Measurements from ENCODE around the gene SYT12.
"Not testable (repeated sequence)": the region's sequence is repeated elsewhere in the genome, so short reads cannot be mapped to it uniquely, and the experiment has no call there.

The SYT12 gene, protein sequence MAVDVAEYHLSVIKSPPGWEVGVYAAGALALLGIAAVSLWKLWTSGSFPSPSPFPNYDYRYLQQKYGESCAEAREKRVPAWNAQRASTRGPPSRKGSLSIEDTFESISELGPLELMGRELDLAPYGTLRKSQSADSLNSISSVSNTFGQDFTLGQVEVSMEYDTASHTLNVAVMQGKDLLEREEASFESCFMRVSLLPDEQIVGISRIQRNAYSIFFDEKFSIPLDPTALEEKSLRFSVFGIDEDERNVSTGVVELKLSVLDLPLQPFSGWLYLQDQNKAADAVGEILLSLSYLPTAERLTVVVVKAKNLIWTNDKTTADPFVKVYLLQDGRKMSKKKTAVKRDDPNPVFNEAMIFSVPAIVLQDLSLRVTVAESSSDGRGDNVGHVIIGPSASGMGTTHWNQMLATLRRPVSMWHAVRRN
- total RNA-seq: 0 to 0.39 (median 0) reads per million in 3 experiments

DNA sequence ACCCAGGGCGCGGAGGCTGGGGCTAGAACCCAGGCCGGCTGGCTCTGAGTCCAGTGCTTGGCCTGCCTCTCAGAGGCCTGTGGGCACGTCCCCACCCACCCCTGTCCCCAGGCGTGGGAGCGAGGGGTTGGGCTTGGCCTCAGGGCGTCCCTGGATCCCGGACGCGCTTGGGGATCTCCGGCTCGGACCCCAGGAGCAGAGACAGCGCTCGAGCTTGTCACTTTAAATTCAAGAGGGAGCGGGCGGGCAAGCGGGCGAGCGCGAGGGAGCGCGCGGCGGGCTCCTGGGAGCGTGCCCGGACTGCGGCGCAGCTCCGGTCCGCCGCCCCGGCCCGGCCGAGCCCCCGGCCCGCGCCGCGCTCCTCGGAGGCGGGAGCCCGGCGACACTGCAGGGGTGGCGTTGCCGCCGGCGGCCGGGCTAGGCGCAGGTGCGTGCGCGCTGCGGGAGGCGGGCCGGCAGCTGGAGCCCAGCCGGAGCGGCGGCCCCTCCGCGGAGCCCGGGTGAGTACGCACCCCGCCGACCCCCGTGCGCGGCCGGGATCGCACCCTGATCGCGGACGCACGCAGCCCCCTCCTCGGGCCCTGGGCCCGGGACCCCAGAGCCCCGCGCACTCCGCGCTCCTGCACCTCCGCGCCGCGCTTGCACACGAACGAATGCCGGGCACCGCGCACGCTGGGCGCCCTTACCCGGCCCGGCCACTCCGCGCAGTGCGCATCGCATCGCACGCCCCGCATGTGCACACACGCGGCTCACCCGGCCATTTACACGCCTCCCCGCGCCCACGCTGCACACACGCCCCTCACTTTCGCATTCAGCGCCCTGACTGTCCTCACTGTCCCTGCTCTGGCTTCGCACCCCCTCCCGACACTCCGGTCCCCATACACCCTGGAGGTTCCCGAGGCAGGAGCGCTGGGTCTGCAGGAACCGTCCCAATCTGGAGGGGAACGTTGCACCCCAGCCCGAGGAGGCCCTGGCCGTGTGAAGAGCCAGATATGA lies at the start of gene SYT12:
Gene SYT12, plus strand, starts transcription at position 174 of the 996 bp plus-strand sequence. CDS start 7,011 bp downstream, outside the sequence.
- DNase-seq: no peak

DNA sequence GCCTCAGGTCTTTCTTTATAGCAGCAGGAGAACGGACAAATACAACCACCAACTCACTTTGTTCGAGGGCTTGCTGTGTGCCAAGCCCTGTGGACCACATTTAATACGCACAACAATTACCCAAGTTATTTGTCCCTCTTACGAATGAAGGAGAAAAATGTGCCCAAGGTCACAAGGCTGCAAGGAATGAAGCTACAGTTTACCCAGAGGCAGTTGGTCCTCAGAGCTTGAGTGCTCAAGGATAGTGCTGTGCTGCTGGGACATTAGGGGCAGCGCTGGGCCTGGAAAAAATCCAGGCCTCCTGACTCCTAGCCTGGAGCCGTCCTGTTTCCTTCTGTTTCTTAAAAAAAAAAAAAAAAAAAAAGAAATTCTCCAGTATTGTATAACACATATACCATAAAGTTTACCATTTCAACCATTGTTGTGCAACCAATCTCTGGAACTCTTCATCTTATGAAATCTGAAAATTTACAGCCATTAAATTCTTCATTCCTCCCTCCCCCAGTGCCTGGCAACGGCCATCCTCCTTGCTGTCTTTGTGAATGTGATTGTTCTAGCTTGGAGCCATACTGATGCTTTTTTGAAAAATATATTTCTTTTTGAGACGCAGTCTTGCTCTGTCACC lies 48.9 kb upstream of the SYT12 start:
- DNase-seq: no peak

DNA sequence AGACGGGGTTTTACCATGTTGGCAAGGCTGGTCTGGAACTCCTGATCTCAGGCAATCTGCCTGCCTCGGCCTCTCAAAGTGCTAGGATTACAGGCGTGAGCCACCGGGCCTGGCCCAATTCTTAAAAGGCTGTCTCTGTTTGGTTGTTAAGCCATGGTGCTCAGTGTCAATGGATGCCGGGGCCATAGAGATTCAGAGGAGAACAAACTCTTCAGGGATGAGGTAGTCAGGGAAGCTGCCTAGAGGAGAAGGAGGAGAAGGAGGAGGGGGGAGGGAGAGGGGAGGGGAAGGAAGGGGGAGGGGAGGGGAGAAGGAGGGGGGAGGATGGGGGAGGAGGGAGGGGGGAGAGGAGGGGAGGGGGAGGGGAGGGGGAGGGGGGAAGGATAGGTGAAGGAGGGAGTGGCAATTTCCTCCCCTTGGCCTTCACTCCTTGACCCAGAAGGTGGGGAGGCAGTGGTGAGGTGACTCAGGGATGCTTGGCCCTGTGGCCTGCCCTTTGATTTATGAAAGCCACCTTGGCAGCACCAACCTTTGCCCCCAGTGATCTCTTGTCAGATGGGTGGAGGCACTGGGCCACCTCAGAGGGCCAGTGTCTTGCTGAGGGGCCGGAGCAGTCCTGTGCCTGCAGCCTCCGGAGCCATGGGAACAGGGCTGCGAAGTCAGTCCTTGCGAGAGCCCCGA lies 48.1 kb upstream of the SYT12 start, which contains the start of gene C11orf86:
Gene C11orf86, plus strand, starts transcription at position 581 of the 681 bp plus-strand sequence. Its CDS starts 59 bp downstream, at position 640.
- DNase-seq: no peak

DNA sequence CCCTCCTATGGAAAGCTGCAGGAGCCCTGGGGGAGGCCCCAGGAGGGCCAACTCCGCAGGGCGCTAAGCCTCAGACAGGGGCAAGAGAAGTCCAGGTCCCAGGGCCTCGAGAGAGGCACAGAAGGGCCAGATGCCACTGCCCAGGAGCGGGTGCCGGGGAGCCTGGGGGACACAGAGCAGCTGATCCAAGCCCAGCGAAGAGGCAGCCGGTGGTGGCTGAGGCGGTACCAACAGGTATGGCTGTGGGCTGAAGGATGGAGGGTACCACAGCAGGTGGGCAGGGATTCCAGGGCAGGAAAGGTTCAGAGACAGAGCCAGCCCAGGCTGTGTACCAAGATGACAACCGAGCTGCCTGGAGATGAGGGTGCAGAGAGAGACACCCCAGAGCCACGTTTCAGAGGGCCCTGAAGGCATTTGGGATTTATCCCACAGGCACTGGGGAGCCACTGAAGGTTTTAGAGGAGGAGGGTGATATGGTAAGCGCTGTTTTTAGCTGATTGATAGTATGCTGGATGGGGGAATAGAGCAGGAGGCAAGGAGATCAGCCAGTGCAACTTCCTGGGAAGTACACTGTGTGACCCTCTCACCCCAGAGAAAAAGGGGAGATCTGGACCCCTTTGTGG lies 47.4 kb upstream of the SYT12 start:
- no peak for DNase-seq

DNA sequence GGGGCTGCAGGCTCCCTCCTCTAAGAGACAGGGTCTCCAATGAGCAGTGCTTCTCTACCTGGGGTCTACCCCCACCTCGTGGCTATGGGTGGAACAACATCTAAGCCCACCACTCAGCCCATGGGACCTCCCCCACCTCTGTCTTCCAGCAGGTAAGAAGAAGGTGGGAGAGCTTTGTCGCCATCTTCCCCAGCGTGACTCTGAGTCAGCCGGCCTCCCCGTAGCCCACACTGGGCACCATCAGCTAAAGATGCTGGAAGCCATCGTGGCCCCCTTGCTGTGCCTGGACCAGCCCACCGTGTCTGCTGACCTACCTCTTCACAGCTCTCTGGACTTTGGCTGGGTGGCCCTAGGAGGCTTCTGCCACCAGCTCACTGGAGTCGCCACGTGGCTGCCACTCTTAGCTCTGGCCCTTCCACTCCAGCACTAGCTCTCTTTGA lies 46.9 kb upstream of the SYT12 start:
- no peak for DNase-seq

DNA sequence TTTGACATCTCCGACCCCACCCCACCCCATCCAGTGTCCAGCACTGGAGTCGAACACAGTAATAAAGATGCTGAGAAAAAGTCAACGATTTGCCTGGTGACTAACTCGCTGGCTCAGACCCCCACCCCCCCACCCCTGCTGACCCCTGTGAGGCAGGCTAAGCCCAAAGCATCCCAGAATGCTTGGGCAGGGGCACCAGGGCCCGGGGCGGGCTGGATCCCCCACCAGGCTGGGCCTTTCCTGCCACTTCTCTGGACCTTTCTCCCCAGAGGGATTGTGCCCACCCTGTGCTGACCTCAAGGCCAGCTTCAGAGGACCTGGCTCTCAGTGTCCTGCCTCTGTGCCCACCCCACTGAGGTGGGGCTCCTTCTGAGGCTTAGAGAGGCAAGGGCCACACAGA lies 46.0 kb upstream of the SYT12 start:
- no peak for DNase-seq

DNA sequence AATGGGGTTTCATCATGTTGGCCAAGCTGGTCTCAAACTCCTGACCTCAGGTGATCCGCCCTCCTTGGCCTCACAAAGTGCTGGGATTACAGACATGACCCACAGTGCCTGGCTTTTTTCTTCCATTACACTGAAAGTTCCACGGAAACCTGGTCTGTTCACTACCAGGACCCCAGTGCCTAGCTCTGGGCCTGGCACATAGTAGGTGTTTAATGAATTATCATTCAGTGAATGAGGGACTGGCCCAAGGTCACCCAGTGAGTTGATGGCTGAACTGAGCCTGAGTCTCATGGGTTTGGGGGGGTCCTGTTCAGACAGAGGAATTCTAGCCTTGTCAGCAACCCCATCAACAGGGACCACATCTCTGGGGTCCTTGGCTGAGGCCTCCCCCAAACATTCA lies 44.7 kb upstream of the SYT12 start:
- no peak for DNase-seq

DNA sequence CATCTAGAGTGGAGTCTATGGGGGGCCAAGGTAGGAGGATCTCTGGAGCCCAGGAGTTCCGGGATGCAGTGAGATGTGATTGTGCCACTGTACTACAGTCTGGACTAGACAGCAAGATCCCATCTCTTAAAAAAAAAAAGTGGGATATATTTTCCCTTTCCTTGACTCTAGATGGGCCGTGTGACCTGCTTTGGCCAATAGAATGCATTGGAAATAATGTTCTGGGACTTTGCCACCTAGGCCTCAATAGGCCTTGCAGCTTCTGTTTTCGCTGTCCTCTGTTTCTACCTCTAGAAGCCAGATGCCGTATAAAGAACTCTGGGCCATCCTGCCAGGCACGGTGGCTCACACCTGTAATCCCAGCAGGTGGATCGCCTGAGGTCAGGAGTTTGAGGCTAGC lies 44.2 kb upstream of the SYT12 start:
- DNase-seq: no peak

DNA sequence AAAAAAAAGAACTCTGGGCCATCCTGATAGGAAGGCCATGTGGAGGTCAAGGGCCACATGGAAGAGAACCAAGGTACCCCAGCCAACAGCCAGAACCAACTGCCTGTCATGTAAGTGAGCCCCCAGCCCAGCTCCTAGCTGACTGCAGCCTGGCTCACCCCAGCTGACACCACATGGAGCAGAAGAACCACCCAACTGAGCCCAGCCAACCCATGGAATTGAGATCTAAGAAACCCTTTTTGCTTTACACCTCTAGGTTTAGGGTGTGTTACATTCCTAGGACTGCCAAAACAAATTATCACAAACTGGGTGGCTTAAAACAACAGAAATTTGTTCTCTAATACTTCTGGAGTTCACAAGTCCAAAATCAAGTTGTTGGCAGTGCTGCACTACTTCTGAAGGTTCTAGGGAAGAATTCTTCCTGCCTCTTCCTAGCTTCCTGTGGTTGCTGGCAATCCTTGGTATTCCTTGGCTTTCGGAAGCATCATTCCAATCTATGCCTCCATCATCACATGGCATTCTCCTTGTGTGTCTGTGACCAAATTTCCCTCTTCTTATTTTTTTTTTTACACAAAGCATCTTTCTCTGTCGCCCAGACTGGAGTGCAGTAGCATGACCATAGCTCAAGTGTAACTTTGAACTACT lies 43.5 kb upstream of the SYT12 start:
- DNase-seq: no peak

DNA sequence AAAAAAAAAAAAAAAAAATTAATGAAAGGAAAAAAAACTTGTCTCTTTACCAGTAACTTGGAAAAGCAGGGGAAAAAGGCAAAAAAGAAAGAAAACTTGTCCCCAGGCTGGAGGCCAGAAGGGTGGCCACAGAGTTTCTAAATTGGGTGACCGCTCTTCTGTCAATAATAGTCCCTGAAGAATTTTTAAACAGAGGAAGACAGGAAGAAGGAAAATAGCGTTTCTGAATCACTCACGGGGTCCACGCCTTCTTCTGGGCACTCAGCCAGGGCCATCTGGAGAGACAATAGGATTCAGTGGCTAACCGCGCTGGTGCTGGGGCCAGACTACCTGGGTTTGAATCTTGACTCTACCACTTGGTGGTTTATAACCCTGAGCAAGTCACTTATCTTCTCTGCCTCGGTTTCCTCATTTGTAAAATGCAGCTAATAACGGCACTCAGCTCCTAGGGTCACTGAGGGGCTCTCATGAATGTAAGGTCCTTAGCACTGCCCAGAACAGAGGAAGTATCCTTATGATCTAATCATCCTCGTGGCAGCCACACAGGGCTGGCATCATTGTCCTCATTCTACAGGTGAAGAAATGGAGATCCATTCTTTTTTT lies 40.9 kb upstream of the SYT12 start:
- DNase-seq: no peak

DNA sequence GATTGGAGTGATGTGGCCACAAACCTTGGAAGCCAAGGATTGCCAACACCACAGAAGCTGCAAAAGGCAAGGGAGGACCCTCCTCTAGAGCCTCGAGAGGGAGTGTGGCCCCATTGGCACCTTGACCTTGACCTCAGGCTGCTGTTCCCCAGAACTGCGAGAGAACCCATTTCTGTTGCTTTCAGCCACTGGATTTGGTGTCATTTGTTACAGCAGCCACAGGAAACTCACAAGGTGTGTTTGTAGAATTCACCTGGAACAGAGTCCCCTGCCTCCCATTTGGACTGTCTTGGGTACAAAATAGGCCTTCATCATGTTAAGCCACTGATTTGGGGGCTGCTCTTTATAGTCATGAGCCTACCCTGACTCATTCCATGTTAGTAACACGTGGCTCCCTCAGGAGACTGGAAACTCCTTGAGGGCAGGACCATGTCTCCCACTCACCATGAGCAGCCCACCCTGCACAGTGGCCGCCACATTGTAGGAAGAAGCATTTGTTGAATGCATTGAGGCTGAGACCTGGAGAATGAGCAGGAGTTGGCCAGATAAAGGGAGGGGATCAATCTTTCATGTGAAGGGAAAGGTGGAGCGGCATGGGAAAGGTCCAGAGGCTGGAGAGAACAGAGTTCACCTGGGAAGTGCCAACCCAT lies 39.5 kb upstream of the SYT12 start:
- no peak for DNase-seq

DNA sequence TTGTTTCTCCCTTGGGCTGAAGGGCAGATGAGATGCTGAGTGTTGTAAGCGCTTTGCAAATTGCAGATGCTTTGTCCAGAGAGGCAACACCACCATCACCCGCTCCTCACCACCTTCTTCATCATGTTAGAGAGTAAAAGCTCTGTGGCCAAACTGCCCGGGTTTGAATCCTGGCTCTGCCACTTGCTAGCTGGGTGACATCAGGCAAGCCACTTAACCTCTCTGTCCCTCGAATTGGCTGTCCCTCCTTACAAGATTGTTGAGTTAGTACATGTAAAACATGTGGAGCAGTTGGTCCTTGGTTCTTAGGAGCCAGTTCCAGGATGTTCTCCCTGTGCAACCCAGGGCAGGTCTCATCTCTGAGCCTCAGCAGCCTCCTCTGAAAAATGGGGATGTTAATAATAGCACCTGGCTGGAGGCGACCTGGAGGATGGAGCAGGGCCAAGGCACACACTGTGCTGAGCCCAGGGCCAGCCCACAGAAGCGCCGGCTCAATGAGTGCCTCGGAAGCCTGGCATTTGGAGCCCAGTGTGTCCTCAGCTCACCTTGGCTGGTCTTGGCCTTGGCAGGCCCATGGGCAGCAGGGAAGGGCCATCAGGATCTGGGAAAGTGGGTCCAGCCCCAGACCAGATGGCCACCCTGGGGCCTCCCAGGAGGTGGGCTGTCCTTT lies 37.3 kb upstream of the SYT12 start:
- no peak for DNase-seq

DNA sequence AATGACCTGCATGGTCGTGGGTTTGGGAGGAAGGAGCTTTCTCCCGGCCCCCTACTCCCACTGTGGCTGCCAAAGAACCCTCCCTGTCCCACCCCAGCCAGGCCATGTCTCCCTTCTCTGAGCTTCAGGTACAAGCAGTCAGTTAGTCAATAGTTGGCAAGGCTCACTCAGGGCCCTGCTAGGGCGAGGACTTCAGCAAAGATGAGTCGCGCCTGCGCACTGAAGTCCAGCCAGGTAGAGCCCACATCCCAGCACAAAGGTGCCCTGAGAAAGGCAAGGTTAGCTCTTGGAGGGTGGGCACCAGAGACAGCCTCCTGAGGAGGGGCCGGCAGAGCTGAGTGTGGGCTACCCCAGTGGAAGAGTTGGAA lies 36.8 kb upstream of the SYT12 start:
- DNase-seq: no peak

DNA sequence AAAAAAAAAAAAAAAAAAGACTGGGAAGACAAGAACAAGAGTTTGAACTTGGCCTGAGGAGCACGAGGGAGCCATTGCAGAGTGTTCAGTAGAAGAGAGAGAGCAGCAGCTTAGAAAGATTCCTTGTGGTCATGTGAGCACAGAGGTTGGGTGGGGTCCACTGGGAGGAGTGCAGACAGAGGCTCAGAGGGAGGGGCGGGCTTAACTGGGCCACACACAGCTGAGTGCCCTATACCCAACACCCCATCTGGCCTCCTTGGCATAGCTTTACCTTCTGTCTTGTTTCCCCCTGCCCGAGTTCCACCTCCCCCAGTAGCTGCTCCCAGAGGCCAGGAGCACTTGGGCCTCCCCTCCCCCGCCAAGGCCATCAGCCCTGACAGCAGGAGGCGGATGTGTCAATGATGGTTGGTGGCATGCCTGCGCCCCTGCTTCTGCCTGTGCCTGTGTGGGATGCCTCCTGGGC lies 35.7 kb upstream of the SYT12 start:
- DNase-seq: no peak

DNA sequence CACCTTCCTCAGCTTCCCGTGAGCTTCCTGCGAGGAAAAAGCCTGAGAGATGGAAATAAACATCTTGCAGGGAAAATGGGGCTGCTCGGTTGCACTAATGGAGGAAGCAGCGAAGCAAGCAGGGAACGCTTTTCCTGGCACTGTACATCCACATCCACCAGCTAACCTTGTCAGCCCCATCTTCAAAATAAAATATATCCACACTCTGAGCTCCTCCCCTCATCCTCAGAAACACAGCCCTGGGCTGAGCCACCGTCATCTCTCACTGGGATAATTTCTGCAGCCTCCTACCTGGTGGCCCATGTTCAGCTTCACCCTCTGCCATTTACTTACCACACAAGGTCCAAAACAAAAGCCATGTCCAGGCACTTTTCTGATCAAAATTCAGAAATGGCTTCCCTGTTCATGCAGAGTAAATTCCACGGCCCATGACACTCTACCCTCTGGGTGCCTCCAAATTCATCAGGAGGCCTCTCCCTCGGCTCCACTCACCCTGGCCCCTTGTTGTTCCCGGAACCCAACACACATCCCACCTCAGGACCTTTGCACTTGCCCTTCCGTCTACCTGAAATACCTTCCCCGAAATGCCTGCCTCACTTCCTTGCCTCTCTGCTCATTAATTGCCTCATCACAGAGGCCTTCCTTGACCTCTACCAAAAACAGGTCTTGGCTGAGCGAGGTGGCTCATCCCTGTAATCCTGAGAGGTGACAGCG lies 34.9 kb upstream of the SYT12 start:
- no peak for DNase-seq

DNA sequence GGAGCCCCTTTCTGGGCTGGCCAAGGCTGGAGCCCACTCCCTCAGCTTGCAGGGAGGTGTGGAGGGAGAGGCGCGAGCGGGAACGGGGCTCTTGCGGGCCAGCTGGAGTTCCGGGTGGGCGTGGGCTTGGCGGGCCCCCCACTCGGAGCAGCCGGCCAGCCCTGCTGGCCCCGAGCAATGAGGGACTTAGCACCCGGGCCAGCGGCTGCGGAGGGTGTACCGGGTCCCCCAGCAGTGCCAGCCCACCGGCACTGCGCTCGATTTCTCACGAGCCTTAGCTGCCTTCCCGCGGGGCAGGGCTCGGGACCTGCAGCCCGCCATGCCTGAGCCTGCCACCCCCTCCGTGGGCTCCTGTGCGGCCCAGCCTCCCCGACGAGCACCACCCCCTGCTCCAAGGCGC lies 34.2 kb upstream of the SYT12 start:
- not testable (repeated sequence) for DNase-seq

DNA sequence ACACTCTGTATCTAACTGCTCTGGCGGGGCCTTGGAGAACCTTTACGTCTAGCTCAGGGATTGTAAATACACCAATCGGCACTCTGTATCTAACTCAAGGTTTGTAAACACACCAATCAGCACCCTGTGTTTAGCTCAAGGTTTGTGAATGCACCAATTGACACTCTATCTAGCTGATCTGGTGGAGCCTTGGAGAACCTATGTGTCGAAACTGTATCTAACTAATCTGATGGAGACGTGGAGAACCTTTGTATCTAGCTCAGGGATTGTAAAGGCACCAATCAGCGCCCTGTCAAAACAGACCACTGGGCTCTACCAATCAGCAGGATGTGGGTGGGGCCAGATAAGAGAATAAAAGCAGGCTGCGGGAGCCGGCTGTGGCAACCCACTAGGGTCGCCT lies 33.6 kb upstream of the SYT12 start:
- not testable (repeated sequence) for DNase-seq

DNA sequence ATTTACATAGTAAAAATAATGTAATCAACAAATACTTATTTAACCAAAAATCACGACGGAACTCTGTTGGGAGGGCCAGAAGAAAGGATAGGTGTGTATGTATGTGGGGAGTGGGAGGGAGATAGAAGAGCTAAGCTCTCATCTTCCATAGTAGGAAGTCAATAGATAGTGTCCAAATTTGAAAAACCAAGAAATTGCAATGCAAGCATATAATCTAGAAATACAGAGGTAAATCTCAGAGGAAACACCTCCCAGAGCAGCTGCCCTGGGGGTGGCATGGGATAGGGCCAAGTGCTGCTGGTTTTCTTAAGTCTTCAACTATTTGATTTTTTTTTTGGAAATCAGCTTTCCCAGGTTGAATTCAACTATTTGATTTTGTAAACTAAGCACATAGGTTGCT lies 30.9 kb upstream of the SYT12 start:
- DNase-seq: no peak
